MM.1S (cell line): ENCODE results near the gene ABCC1.
"Not testable (repeated sequence)": the region's sequence is repeated elsewhere in the genome, so short reads cannot be mapped to it uniquely, and the experiment has no call there.

Experiments used
- DNase-seq: peaks from one replicate; pipeline ENCODE4 v3.0.0-alpha.2; 2015
- H2AFZ ChIP-seq: fragments of 300-600 bp; sonication (generic); 2 replicates; pipeline ENCODE4 v1.6.0; 2016; ENCODE audit warnings: antibody characterized with exemption, low read length
- H3F3A ChIP-seq: fragments of 300-600 bp; sonication (generic); 2 replicates; pipeline ENCODE4 v1.6.1; 2016; ENCODE audit warnings: mild to moderate bottlenecking, antibody characterized with exemption, low read length, moderate library complexity, mixed read lengths; ENCODE audit not compliant: insufficient read depth
- H3K27ac ChIP-seq: fragments of 300-600 bp; sonication (generic); 2 replicates; pipeline ENCODE4 v1.5.1; 2016; ENCODE audit warnings: mild to moderate bottlenecking, low read length
- H3K27me3 ChIP-seq: fragments of 300-600 bp; sonication (generic); replicated peaks from 2 replicates; pipeline ENCODE4 v1.6.0; 2016; ENCODE audit warnings: low read length; ENCODE audit not compliant: insufficient read depth
- H3K36me3 ChIP-seq: fragments of 300-600 bp; sonication (generic); replicated peaks from 2 replicates; pipeline ENCODE4 v1.6.1; 2016; ENCODE audit warnings: mild to moderate bottlenecking, low read length, mixed read lengths; ENCODE audit not compliant: insufficient read depth
- H3K4me1 ChIP-seq: fragments of 300-600 bp; sonication (generic); 2 replicates; pipeline ENCODE4 v1.6.1; 2016; ENCODE audit warnings: low read length, mixed read lengths
- H3K4me2 ChIP-seq: fragments of 300-600 bp; sonication (generic); 2 replicates; pipeline ENCODE4 v1.6.0; 2016; ENCODE audit warnings: low read depth, low read length
- H3K4me3 ChIP-seq: fragments of 300-600 bp; sonication (generic); 2 replicates; pipeline ENCODE4 v1.5.1; 2016; ENCODE audit warnings: low read length, mixed read lengths
- H3K79me2 ChIP-seq: fragments of 300-600 bp; sonication (generic); 2 replicates; pipeline ENCODE4 v1.6.1; 2016; ENCODE audit warnings: mixed run types, low read length, mixed read lengths
- H3K9ac ChIP-seq: fragments of 300-600 bp; sonication (generic); 2 replicates; pipeline ENCODE4 v1.6.1; 2016; ENCODE audit warnings: low read length, mixed read lengths
- H3K9me2 ChIP-seq: fragments of 300-600 bp; sonication (generic); replicated peaks from 2 replicates; pipeline ENCODE4 v1.6.1; 2016; ENCODE audit warnings: mild to moderate bottlenecking, low read length, mixed read lengths; ENCODE audit not compliant: insufficient read depth
- H3K9me3 ChIP-seq: fragments of 300-600 bp; sonication (generic); replicated peaks from 2 replicates; pipeline ENCODE4 v1.6.1; 2016; ENCODE audit warnings: mild to moderate bottlenecking, low read length, mixed read lengths; ENCODE audit not compliant: insufficient read depth
- H4K20me1 ChIP-seq: fragments of 300-600 bp; sonication (generic); 2 replicates; pipeline ENCODE4 v1.6.1; 2016; ENCODE audit warnings: mild to moderate bottlenecking, low read length, moderate library complexity, mixed read lengths; ENCODE audit not compliant: insufficient read depth
- CTCF ChIP-seq: fragments of 300-600 bp; sonication (generic); IDR thresholded peaks from 2 replicates; pipeline ENCODE4 v1.5.1; 2016; ENCODE audit warnings: antibody characterized with exemption, low read length, mixed read lengths
- EZH2 ChIP-seq: fragments of 300-600 bp; sonication (generic); optimal IDR thresholded peaks from 2 replicates; pipeline ENCODE3; 2017; ENCODE audit warnings: low read depth, mild to moderate bottlenecking, antibody characterized with exemption, low read length, mixed read lengths
- EZH2phosphoT487 ChIP-seq: fragments of 300-600 bp; sonication (generic); IDR thresholded peaks from 2 replicates; pipeline ENCODE4 v1.6.1; 2018; ENCODE audit warnings: antibody characterized with exemption, low read length

The ABCC1 gene

DNA sequence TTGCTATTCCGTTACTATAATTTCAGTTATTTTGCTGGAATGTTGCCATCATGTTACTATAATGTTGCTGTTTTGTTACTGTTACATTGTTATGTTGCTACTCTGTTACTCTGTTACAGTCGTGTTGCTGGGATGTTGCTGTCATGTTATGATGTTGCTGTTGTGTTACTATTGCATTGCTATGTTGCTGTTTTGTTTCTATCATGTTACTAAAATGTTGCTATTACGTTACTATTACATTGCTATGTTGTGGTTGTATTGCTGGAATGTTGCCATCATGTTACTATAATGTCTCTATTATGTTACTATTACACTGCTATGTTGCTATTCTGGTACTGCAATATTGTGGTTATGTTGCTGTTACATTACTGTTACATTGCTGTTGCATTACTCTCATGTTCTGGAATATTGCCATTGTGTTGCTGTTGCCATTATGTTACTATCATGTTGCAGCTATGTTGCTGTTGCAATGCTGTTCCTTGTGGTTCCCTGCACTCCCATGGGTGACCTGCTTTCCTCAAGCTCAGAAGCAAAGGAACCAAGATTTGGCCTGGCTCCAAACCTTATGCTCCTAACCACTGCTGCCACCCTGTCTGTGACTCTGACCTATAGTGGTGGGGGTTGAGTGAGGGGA is 209.4 kb downstream of the ABCC1 start:
- H2AFZ ChIP-seq, result no peak overlapping the region
- no peaks in the 10 kb centered on the region for H3K4me1 ChIP-seq
- no peak overlapping the region for H3K4me3 ChIP-seq
- H3K27ac ChIP-seq, result no peak overlapping the region
- no peaks in the 10 kb centered on the region for H3K9me2 ChIP-seq
- H3K4me2 ChIP-seq, result no peak overlapping the region
- H4K20me1 ChIP-seq, result no peaks in the 10 kb centered on the region
- no peaks in the 10 kb centered on the region for H3K27me3 ChIP-seq
- no peak for DNase-seq
- no peak overlapping the region for H3K9ac ChIP-seq
- no peaks in the 10 kb centered on the region for H3F3A ChIP-seq
- TF ChIP-seq CTCF, result no peak
- no peak for TF ChIP-seq EZH2
- TF ChIP-seq EZH2phosphoT487, result no peak
- no peaks in the 10 kb centered on the region for H3K79me2 ChIP-seq
- H3K9me3 ChIP-seq, result no peaks in the 10 kb centered on the region
- H3K36me3 ChIP-seq, result no peaks in the 10 kb centered on the region

DNA sequence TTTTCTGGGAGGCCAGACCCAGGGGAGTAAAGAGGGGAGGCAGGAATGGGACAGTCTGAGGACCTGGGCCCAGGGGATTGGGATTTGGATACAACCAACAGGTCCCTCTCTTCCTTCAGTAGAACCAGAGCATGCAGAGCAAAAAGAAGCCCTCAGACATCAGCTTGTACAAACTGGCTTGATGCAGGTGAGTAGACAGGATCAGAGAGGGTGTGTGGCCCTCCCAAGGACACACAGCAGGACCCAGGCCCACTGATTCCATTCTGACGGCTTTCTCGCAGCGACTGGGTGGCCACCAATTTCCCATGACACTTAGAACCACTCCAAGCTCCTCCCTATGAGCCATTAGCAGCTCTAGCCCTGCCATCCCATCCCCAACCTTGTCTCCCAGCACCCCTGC is 210.2 kb downstream of the ABCC1 start:
- H3K4me3 ChIP-seq, result no peak overlapping the region
- no peaks in the 10 kb centered on the region for H3K9me2 ChIP-seq
- no peaks in the 10 kb centered on the region for H3F3A ChIP-seq
- H2AFZ ChIP-seq, result no peak overlapping the region
- no peaks in the 10 kb centered on the region for H3K27me3 ChIP-seq
- no peak for DNase-seq
- H3K4me1 ChIP-seq, result no peaks in the 10 kb centered on the region
- H3K79me2 ChIP-seq, result no peaks in the 10 kb centered on the region
- H3K9ac ChIP-seq, result no peak overlapping the region
- H3K9me3 ChIP-seq, result no peaks in the 10 kb centered on the region
- H3K36me3 ChIP-seq, result no peaks in the 10 kb centered on the region
- no peak overlapping the region for H3K27ac ChIP-seq
- no peaks in the 10 kb centered on the region for H4K20me1 ChIP-seq
- H3K4me2 ChIP-seq, result no peak overlapping the region
- TF ChIP-seq EZH2 (no peak), CTCF (no peak), EZH2phosphoT487 (no peak)

GRCh38 chr16:16161319-16161718 is 211.9 kb downstream of the ABCC1 start:
- H3K4me3 ChIP-seq, result no peak overlapping the region
- no peaks in the 10 kb centered on the region for H4K20me1 ChIP-seq
- H3K9ac ChIP-seq, result no peak overlapping the region
- no peak for DNase-seq
- no peak overlapping the region for H2AFZ ChIP-seq
- H3K9me3 ChIP-seq, result no peaks in the 10 kb centered on the region
- H3K79me2 ChIP-seq, result no peaks in the 10 kb centered on the region
- H3K9me2 ChIP-seq, result no peaks in the 10 kb centered on the region
- H3K4me1 ChIP-seq, result no peaks in the 10 kb centered on the region
- TF ChIP-seq EZH2phosphoT487, result no peak
- no peak for TF ChIP-seq CTCF
- no peak for TF ChIP-seq EZH2
- H3F3A ChIP-seq, result no peaks in the 10 kb centered on the region
- H3K27me3 ChIP-seq, result no peaks in the 10 kb centered on the region
- H3K27ac ChIP-seq, result no peak overlapping the region
- H3K4me2 ChIP-seq, result no peak overlapping the region
- H3K36me3 ChIP-seq, result no peaks in the 10 kb centered on the region

- not testable (repeated sequence) for H3K9ac ChIP-seq, H3K4me3 ChIP-seq, H3K79me2 ChIP-seq, H4K20me1 ChIP-seq, DNase-seq, H3K4me2 ChIP-seq, H3K27ac ChIP-seq, H3K27me3 ChIP-seq, H2AFZ ChIP-seq, H3F3A ChIP-seq, H3K36me3 ChIP-seq, H3K9me3 ChIP-seq, H3K4me1 ChIP-seq, H3K9me2 ChIP-seq
Observed at GRCh38 chr16:16161840-16162239, 212.4 kb downstream of the ABCC1 start.
